H9 (cell line): ENCODE data around the gene CGB8. TPM values are rescaled to one million over a fixed set of nuclear protein-coding genes. Genes with fewer than 3 reads are reported as not detected.

ENCODE experiments used
- DNase-seq: peaks from one replicate; pipeline ENCODE4 v3.0.0-alpha.2; 2017
- H2AFZ ChIP-seq: one replicate; pipeline ENCODE4 v1.6.1; 2013; ENCODE audit warnings: mild to moderate bottlenecking, low read length, control low read depth, moderate library complexity
- H2AK5ac ChIP-seq: 2 replicates; pipeline ENCODE4 v1.6.1; 2013; ENCODE audit warnings: low read length, control low read depth, mixed read lengths; ENCODE audit not compliant: insufficient read length
- H2BK120ac ChIP-seq: one replicate; pipeline ENCODE4 v1.6.1; 2013; ENCODE audit warnings: low read depth, mild to moderate bottlenecking, low read length, control low read depth, inconsistent platforms; ENCODE audit not compliant: poor library complexity, severe bottlenecking
- H2BK12ac ChIP-seq: 2 replicates; pipeline ENCODE4 v1.6.1; 2013; ENCODE audit warnings: low read length, control low read depth, mixed read lengths, low read depth; ENCODE audit not compliant: insufficient read length
- H2BK15ac ChIP-seq: 2 replicates; pipeline ENCODE4 v1.6.1; 2013; ENCODE audit warnings: low read depth, low read length, control low read depth
- H2BK20ac ChIP-seq: one replicate; pipeline ENCODE4 v1.6.1; 2013; ENCODE audit warnings: low read depth, mild to moderate bottlenecking, low read length, control low read depth, inconsistent platforms; ENCODE audit not compliant: poor library complexity, severe bottlenecking
- H2BK5ac ChIP-seq: 2 replicates; pipeline ENCODE4 v1.6.1; 2013; ENCODE audit warnings: low read length, control low read depth, mixed read lengths; ENCODE audit not compliant: insufficient read length
- H3K14ac ChIP-seq: 2 replicates; pipeline ENCODE4 v1.6.1; 2013; ENCODE audit warnings: low read length, control low read depth; ENCODE audit not compliant: insufficient read depth
- H3K18ac ChIP-seq: 2 replicates; pipeline ENCODE4 v1.6.1; 2013; ENCODE audit warnings: low read depth, mild to moderate bottlenecking, mixed read lengths, low read length, control low read depth; ENCODE audit not compliant: insufficient read length
- H3K23ac ChIP-seq: 2 replicates; pipeline ENCODE4 v1.6.1; 2013; ENCODE audit warnings: low read length, control low read depth, mixed read lengths, low read depth; ENCODE audit not compliant: insufficient read length
- H3K23me2 ChIP-seq: 2 replicates; pipeline ENCODE4 v1.6.1; 2013; ENCODE audit warnings: low read depth, mild to moderate bottlenecking, mixed read lengths, low read length, control low read depth; ENCODE audit not compliant: insufficient read length, poor library complexity, severe bottlenecking
- H3K27ac ChIP-seq: 2 replicates; pipeline ENCODE4 v1.5.1; 2013; ENCODE audit warnings: low read length, control low read depth, mixed read lengths, low read depth; ENCODE audit not compliant: insufficient read length
- H3K27me3 ChIP-seq: 2 replicates; pipeline ENCODE4 v1.6.1; 2013; ENCODE audit warnings: low read length, control low read depth, inconsistent platforms; ENCODE audit not compliant: insufficient read depth
- H3K4ac ChIP-seq: 2 replicates; pipeline ENCODE4 v1.6.1; 2013; ENCODE audit warnings: low read depth, mild to moderate bottlenecking, control low read depth, inconsistent platforms, low read length, moderate library complexity
- H3K4me1 ChIP-seq: 2 replicates; pipeline ENCODE4 v1.6.1; 2013; ENCODE audit warnings: low read length, control low read depth, inconsistent platforms; ENCODE audit not compliant: insufficient read depth
- H3K4me2 ChIP-seq: 2 replicates; pipeline ENCODE4 v1.6.1; 2013; ENCODE audit warnings: low read length, control low read depth, mixed read lengths; ENCODE audit not compliant: insufficient read length, insufficient read depth
- H3K56ac ChIP-seq: 2 replicates; pipeline ENCODE4 v1.6.1; 2013; ENCODE audit warnings: low read depth, mild to moderate bottlenecking, mixed read lengths, low read length, control low read depth; ENCODE audit not compliant: insufficient read length
- H3K79me1 ChIP-seq: 2 replicates; pipeline ENCODE4 v1.6.1; 2013; ENCODE audit warnings: low read depth, mild to moderate bottlenecking, moderate library complexity, low read length, control low read depth, inconsistent platforms; ENCODE audit not compliant: insufficient read depth, poor library complexity, severe bottlenecking
- H3K79me2 ChIP-seq: 2 replicates; pipeline ENCODE4 v1.6.1; 2013; ENCODE audit warnings: low read length, control low read depth, inconsistent platforms; ENCODE audit not compliant: insufficient read depth
- H3K9ac ChIP-seq: 2 replicates; pipeline ENCODE4 v1.6.1; 2013; ENCODE audit warnings: low read length, control low read depth, mixed read lengths; ENCODE audit not compliant: insufficient read length; ENCODE audit errors: extremely low read depth
- H3K9me3 ChIP-seq: one replicate; pipeline ENCODE4 v1.6.1; 2013; ENCODE audit warnings: low read depth, low read length, inconsistent platforms; ENCODE audit not compliant: control insufficient read depth
- H3T11ph ChIP-seq: one replicate; pipeline ENCODE4 v1.6.1; 2013; ENCODE audit warnings: mild to moderate bottlenecking, low read length, control low read depth, inconsistent platforms
- H4K20me1 ChIP-seq: one replicate; pipeline ENCODE4 v1.6.1; 2013; ENCODE audit not compliant: control insufficient read depth, insufficient read length, insufficient read depth
- H4K5ac ChIP-seq: 2 replicates; pipeline ENCODE4 v1.6.1; 2013; ENCODE audit warnings: low read depth, mild to moderate bottlenecking, mixed read lengths, low read length, control low read depth; ENCODE audit not compliant: insufficient read length
- H4K8ac ChIP-seq: replicated peaks from 2 replicates; pipeline ENCODE4 v1.6.1; 2013; ENCODE audit warnings: low read length, control low read depth, mixed read lengths, low read depth; ENCODE audit not compliant: insufficient read length
- H4K91ac ChIP-seq: 2 replicates; pipeline ENCODE4 v1.6.1; 2013; ENCODE audit warnings: low read depth, mild to moderate bottlenecking, moderate library complexity, mixed read lengths, low read length, control low read depth; ENCODE audit not compliant: insufficient read length
- H3K27ac Mint-ChIP-seq, 3 experiments: 2 replicates in 2 of 3; 3 replicates in 1 of 3; pipeline ENCODE4 v1.8.0; 2020 to 2021; ENCODE audit warnings: mixed read lengths in 3 of 3, mild to moderate bottlenecking in 1 of 3, moderate library complexity in 1 of 3
- H3K27me3 Mint-ChIP-seq: 2 replicates; pipeline ENCODE4 v1.8.0; 2021; ENCODE audit warnings: low read depth, mild to moderate bottlenecking, moderate library complexity, mixed read lengths
- H3K36me3 Mint-ChIP-seq, 3 experiments: 2 replicates in 2 of 3; 3 replicates in 1 of 3; pipeline ENCODE4 v1.8.0; 2020 to 2021; ENCODE audit warnings: low read depth in 3 of 3, mixed read lengths in 3 of 3; ENCODE audit not compliant: insufficient read depth in 1 of 3
- H3K4me1 Mint-ChIP-seq, 2 experiments: 2 replicates each; pipeline ENCODE4 v1.8.0; 2020; ENCODE audit warnings: mixed read lengths in 2 of 2
- H3K4me3 Mint-ChIP-seq, 2 experiments: 2 replicates in 1 of 2; 3 replicates in 1 of 2; pipeline ENCODE4 v1.8.0; 2020 to 2021; ENCODE audit warnings: mild to moderate bottlenecking in 2 of 2, mixed read lengths in 2 of 2, moderate library complexity in 1 of 2
- H3K9me3 Mint-ChIP-seq, 2 experiments: 2 replicates in 1 of 2; 3 replicates in 1 of 2; pipeline ENCODE4 v1.8.0; 2020; ENCODE audit warnings: mild to moderate bottlenecking in 2 of 2, mixed read lengths in 2 of 2, moderate library complexity in 1 of 2
- CTCF ChIP-seq: fragments of 200-600 bp; sonication (generic); conservative IDR thresholded peaks from 3 replicates; pipeline ENCODE4 v1.8.0; 2021; ENCODE audit warnings: antibody characterized with exemption, mild to moderate bottlenecking
- WGBS: extraction: QIAGEN DNeasy Blood & Tissue Kit; methylation state at CpG from one replicate; pipeline ENCODE4 v1.1.7; 2013; ENCODE audit warnings: missing lambda C conversion rate, low lambda C conversion rate, mixed read lengths; ENCODE audit not compliant: insufficient read length; ENCODE audit errors: extremely low coverage; 5-methylcytosine and 5-hydroxymethylcytosine counted together
- total RNA-seq: library from RNA; stranded (reverse); gene quantifications from 2 replicates; pipeline ENCODE4 v1.2.1, GENCODE V29; 2021

Gene CGB8
- total RNA-seq, 1 experiment from 2014 or later = not detected

GRCh38 chr19:49058562-49058961 lies 9.7 kb upstream of the CGB8 start:
- Histone ChIP-seq H3K23ac (no peak overlapping the region), H3K18ac (no peak overlapping the region), H4K20me1 (no peaks in the 10 kb centered on the region), H3K23me2 (peaks cover 10% of the 10 kb centered on the region), H3K79me1 (no peaks in the 10 kb centered on the region), H3K9me3 (no peaks in the 10 kb centered on the region), H3K4me2 (no peak overlapping the region), H3K4ac (no peak overlapping the region), H3K27ac (no peak overlapping the region), H3K4me1 (no peaks in the 10 kb centered on the region), H4K5ac (no peak overlapping the region), H4K91ac (no peak overlapping the region), H3T11ph (no peak overlapping the region), H3K79me2 (no peaks in the 10 kb centered on the region), H3K9ac (no peak overlapping the region), H3K27me3 (peaks cover 15% of the 10 kb centered on the region; the same call in 1 of the 2 replicates), H2BK5ac (no peak overlapping the region), H2BK120ac (no peak overlapping the region), H2AFZ (no peak overlapping the region), H2BK20ac (no peak overlapping the region), H3K56ac (no peak overlapping the region), H3K14ac (no peak overlapping the region), H2AK5ac (no peak overlapping the region), H2BK12ac (no peak overlapping the region), H2BK15ac (no peak overlapping the region), H4K8ac (no peak overlapping the region)
- WGBS = no CpG with 5 or more reads among the region's 10 CpGs
- H3K9me3 Mint-ChIP-seq = peaks cover 0 to 2% of the 10 kb centered on the region in 2 experiments; a peak in 1 of 5 replicates
- H3K27me3 Mint-ChIP-seq = peaks cover 83% of the 10 kb centered on the region
- H3K4me1 Mint-ChIP-seq = peaks cover 22 to 31% of the 10 kb centered on the region in 2 experiments
- no peak overlapping the region for H3K27ac Mint-ChIP-seq
- no peaks in the 10 kb centered on the region; a peak in 1 of 7 replicates for H3K36me3 Mint-ChIP-seq
- no peak for TF ChIP-seq CTCF
- no peak overlapping the region for H3K4me3 Mint-ChIP-seq
- DNase-seq = peak; percentile 62
